ENCODE results near the gene ZNF76. TPM values are rescaled to one million over a fixed set of nuclear protein-coding genes. Genes with fewer than 3 reads are reported as not detected.
A peak's percentile ranks its signal among the peaks of the same experiment; 100 is the strongest.

ZNF76 gene
- total and polyA plus RNA-seq, 10 of the 15 experiments (the other 5 are each of a cell fraction or from before 2014, with no cell fraction given), result 2.8 to 41.0 (median 24.8) TPM

- TF ChIP-seq ASH2L (IDR thresholded peaks at IDR 0.05; ENCODE audit: borderline replicate concordance, low read depth) (no peak), MYB (IDR thresholded peaks at IDR 0.05; ENCODE audit: borderline replicate concordance, low read depth, low read length) (no peak), NKRF (conservative IDR thresholded peaks at IDR 0.05) (no peak), POU2F2 (IDR thresholded peaks at IDR 0.05; ENCODE audit: borderline replicate concordance, low read depth, low read length) (peak; percentile 33; the same call in 1 of the 3 replicates), YY1 (IDR thresholded peaks at IDR 0.05; ENCODE audit: low read depth, low read length) (no peak), NR2F1 (conservative IDR thresholded peaks at IDR 0.05) (peak; percentile 72), CBX3 (IDR thresholded peaks at IDR 0.05; ENCODE audit: borderline replicate concordance, low read depth) (no peak), KDM1A (IDR thresholded peaks at IDR 0.05; ENCODE audit: borderline replicate concordance) (no peak), IKZF2 (IDR thresholded peaks at IDR 0.05) (peak in 1 of 2 experiments; percentile 36; a peak in 2 of 4 replicates), HCFC1 (IDR thresholded peaks at IDR 0.05; ENCODE audit: low read length) (no peak), NR2C1 (IDR thresholded peaks at IDR 0.05) (peak; percentile 69; the same call in 1 of the 2 replicates), SMAD1 (IDR thresholded peaks at IDR 0.05; ENCODE audit: low read depth, partially characterized antibody) (peak; percentile 34), NFYB (IDR thresholded peaks at IDR 0.05; ENCODE audit: insufficient read depth, low read depth, low read length) (peak; percentile 21; the same call in 1 of the 2 replicates), TARDBP (IDR thresholded peaks at IDR 0.05; ENCODE audit: borderline replicate concordance) (no peak), PAX5 (IDR thresholded peaks at IDR 0.05; ENCODE audit: borderline replicate concordance, low read depth, low read length) (peak; percentile 25; the same call in 1 of the 2 replicates), PML (IDR thresholded peaks at IDR 0.05; ENCODE audit: low read length) (peak; percentile 29; the same call in 1 of the 2 replicates), SREBF2 (IDR thresholded peaks at IDR 0.05; ENCODE audit: low read length) (no peak), NR2C2 (IDR thresholded peaks at IDR 0.05; ENCODE audit: borderline replicate concordance, control insufficient read depth, insufficient read length, low read depth) (no peak), SMARCA5 (IDR thresholded peaks at IDR 0.05) (peak; percentile 31; the same call in 1 of the 2 replicates)
- TF ChIP-seq, protein P1, sequence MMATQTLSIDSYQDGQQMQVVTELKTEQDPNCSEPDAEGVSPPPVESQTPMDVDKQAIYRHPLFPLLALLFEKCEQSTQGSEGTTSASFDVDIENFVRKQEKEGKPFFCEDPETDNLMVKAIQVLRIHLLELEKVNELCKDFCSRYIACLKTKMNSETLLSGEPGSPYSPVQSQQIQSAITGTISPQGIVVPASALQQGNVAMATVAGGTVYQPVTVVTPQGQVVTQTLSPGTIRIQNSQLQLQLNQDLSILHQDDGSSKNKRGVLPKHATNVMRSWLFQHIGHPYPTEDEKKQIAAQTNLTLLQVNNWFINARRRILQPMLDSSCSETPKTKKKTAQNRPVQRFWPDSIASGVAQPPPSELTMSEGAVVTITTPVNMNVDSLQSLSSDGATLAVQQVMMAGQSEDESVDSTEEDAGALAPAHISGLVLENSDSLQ (IDR thresholded peaks at IDR 0.05), result peak; percentile 64
- TF ChIP-seq, protein P2, sequence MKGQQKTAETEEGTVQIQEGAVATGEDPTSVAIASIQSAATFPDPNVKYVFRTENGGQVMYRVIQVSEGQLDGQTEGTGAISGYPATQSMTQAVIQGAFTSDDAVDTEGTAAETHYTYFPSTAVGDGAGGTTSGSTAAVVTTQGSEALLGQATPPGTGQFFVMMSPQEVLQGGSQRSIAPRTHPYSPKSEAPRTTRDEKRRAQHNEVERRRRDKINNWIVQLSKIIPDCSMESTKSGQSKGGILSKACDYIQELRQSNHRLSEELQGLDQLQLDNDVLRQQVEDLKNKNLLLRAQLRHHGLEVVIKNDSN (IDR thresholded peaks at IDR 0.05; ENCODE audit: borderline replicate concordance, extremely low read length, insufficient read depth, low read depth, low read length), result peak; percentile 31
- TF ChIP-seq, protein P3, sequence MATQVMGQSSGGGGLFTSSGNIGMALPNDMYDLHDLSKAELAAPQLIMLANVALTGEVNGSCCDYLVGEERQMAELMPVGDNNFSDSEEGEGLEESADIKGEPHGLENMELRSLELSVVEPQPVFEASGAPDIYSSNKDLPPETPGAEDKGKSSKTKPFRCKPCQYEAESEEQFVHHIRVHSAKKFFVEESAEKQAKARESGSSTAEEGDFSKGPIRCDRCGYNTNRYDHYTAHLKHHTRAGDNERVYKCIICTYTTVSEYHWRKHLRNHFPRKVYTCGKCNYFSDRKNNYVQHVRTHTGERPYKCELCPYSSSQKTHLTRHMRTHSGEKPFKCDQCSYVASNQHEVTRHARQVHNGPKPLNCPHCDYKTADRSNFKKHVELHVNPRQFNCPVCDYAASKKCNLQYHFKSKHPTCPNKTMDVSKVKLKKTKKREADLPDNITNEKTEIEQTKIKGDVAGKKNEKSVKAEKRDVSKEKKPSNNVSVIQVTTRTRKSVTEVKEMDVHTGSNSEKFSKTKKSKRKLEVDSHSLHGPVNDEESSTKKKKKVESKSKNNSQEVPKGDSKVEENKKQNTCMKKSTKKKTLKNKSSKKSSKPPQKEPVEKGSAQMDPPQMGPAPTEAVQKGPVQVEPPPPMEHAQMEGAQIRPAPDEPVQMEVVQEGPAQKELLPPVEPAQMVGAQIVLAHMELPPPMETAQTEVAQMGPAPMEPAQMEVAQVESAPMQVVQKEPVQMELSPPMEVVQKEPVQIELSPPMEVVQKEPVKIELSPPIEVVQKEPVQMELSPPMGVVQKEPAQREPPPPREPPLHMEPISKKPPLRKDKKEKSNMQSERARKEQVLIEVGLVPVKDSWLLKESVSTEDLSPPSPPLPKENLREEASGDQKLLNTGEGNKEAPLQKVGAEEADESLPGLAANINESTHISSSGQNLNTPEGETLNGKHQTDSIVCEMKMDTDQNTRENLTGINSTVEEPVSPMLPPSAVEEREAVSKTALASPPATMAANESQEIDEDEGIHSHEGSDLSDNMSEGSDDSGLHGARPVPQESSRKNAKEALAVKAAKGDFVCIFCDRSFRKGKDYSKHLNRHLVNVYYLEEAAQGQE (IDR thresholded peaks at IDR 0.05; ENCODE audit: low read depth, low read length), result 0 out of 2 replicates have a peak, but pooled peaks have one; percentile 4
Observed at GRCh38 chr6:35259948-35260590, 534 bp downstream of the ZNF76 start (continued).

Data from GM12878 (cell line).